Measurements from ENCODE around the gene RASGEF1C. TPM values are rescaled to one million over a fixed set of nuclear protein-coding genes. Genes with fewer than 3 reads are reported as not detected.

Gene RASGEF1C
- total and polyA plus RNA-seq, 4 donors = 0.09 to 0.10 TPM; not detected in 2

- H3K9me3 ChIP-seq (ENCODE audit: control insufficient read depth in 4 of 4, low read length in 3 of 4) = peaks cover 0 to 1% (median 0%) of the 10 kb centered on the region in 4 donors
- TF ChIP-seq TAF1 (conservative IDR thresholded peaks at IDR 0.05) (no peak), JUND (IDR thresholded peaks at IDR 0.05) (no peak)
- H3K9ac ChIP-seq (ENCODE audit: low read depth in 1 of 2, low read length in 2 of 2) = no peak overlapping the region
- no peak overlapping the region for H3K27ac ChIP-seq (ENCODE audit: low read depth in 1 of 2, low read length in 2 of 2)
- peaks cover 0 to 3% (median 0%) of the 10 kb centered on the region in 4 donors for H3K4me1 ChIP-seq (ENCODE audit: control insufficient read depth in 4 of 4, insufficient read depth in 4 of 4, low read length in 3 of 4)
- no peaks in the 10 kb centered on the region for H3K36me3 ChIP-seq (ENCODE audit: control insufficient read depth in 4 of 4, insufficient read depth in 3 of 4, low read depth in 1 of 4, low read length in 3 of 4)
- no peak for DNase-seq (ENCODE audit: low spot score)
- no peak overlapping the region for H3K4me3 ChIP-seq (ENCODE audit: low read depth in 1 of 3, low read length in 3 of 3)
- H3K27me3 ChIP-seq (ENCODE audit: control insufficient read depth in 4 of 4, insufficient read depth in 4 of 4, low read length in 3 of 4) = no peaks in the 10 kb centered on the region
- 84% methylated on average over 11 of the region's 11 CpGs for WGBS
Measured at GRCh38 chr5:180180846-180181245, 28.2 kb downstream of the RASGEF1C start.

DNA sequence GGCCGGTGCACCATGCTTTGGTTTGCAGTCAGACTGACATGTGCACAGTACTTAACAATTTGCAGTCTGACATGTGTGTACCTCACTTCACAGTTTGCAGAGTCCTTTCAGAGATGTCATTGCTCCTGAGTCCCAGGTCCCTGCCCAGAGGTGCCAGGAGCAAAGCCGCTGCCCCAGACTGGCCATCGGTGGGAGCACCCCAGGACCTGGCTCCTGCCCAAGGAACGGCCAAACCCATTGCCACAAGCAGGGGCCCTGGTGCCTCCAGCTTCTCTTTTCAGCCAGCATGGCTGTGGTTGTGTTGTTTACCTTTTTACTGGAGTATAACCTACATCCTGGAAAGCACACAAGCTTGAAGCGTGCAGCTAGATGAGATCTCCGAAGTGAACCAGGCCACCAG, 28.6 kb downstream of the RASGEF1C start:
- Histone ChIP-seq H3K4me3 (ENCODE audit: low read depth in 1 of 3, low read length in 3 of 3) (no peak overlapping the region), H3K9ac (ENCODE audit: low read depth in 1 of 2, low read length in 2 of 2) (no peak overlapping the region), H3K36me3 (ENCODE audit: control insufficient read depth in 4 of 4, insufficient read depth in 3 of 4, low read depth in 1 of 4, low read length in 3 of 4) (no peaks in the 10 kb centered on the region), H3K4me1 (ENCODE audit: control insufficient read depth in 4 of 4, insufficient read depth in 4 of 4, low read length in 3 of 4) (peaks cover 0 to 3% (median 0%) of the 10 kb centered on the region in 4 donors), H3K27ac (ENCODE audit: low read depth in 1 of 2, low read length in 2 of 2) (no peak overlapping the region), H3K27me3 (ENCODE audit: control insufficient read depth in 4 of 4, insufficient read depth in 4 of 4, low read length in 3 of 4) (no peaks in the 10 kb centered on the region), H3K9me3 (ENCODE audit: control insufficient read depth in 4 of 4, low read length in 3 of 4) (peaks cover 0 to 1% (median 0%) of the 10 kb centered on the region in 4 donors)
- TF ChIP-seq, protein P1, sequence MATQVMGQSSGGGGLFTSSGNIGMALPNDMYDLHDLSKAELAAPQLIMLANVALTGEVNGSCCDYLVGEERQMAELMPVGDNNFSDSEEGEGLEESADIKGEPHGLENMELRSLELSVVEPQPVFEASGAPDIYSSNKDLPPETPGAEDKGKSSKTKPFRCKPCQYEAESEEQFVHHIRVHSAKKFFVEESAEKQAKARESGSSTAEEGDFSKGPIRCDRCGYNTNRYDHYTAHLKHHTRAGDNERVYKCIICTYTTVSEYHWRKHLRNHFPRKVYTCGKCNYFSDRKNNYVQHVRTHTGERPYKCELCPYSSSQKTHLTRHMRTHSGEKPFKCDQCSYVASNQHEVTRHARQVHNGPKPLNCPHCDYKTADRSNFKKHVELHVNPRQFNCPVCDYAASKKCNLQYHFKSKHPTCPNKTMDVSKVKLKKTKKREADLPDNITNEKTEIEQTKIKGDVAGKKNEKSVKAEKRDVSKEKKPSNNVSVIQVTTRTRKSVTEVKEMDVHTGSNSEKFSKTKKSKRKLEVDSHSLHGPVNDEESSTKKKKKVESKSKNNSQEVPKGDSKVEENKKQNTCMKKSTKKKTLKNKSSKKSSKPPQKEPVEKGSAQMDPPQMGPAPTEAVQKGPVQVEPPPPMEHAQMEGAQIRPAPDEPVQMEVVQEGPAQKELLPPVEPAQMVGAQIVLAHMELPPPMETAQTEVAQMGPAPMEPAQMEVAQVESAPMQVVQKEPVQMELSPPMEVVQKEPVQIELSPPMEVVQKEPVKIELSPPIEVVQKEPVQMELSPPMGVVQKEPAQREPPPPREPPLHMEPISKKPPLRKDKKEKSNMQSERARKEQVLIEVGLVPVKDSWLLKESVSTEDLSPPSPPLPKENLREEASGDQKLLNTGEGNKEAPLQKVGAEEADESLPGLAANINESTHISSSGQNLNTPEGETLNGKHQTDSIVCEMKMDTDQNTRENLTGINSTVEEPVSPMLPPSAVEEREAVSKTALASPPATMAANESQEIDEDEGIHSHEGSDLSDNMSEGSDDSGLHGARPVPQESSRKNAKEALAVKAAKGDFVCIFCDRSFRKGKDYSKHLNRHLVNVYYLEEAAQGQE (IDR thresholded peaks at IDR 0.05) = no peak
- TF ChIP-seq EGR1 (IDR thresholded peaks at IDR 0.05; ENCODE audit: low read depth in 2 of 2) (no peak), RXRA (IDR thresholded peaks at IDR 0.05) (no peak), JUND (IDR thresholded peaks at IDR 0.05) (no peak), YY1 (IDR thresholded peaks at IDR 0.05) (no peak)
- DNase-seq (ENCODE audit: low spot score) = no peak
- WGBS = 77% methylated on average over 6 of the region's 6 CpGs

- DNase-seq (ENCODE audit: low spot score) = no peak
- peaks cover 0 to 3% (median 0%) of the 10 kb centered on the region in 4 donors for H3K4me1 ChIP-seq (ENCODE audit: control insufficient read depth in 4 of 4, insufficient read depth in 4 of 4, low read length in 3 of 4)
- no peak overlapping the region for H3K9ac ChIP-seq (ENCODE audit: low read depth in 1 of 2, low read length in 2 of 2)
- no peaks in the 10 kb centered on the region for H3K36me3 ChIP-seq (ENCODE audit: control insufficient read depth in 4 of 4, insufficient read depth in 3 of 4, low read depth in 1 of 4, low read length in 3 of 4)
- H3K27me3 ChIP-seq (ENCODE audit: control insufficient read depth in 4 of 4, insufficient read depth in 4 of 4, low read length in 3 of 4) = no peaks in the 10 kb centered on the region
- TF ChIP-seq, protein P1 (IDR thresholded peaks at IDR 0.05) = no peak
- TF ChIP-seq FOXA1 (IDR thresholded peaks at IDR 0.05) (no peak), RAD21 (IDR thresholded peaks at IDR 0.05) (no peak), RXRA (IDR thresholded peaks at IDR 0.05) (no peak)
- TF ChIP-seq, protein P2, sequence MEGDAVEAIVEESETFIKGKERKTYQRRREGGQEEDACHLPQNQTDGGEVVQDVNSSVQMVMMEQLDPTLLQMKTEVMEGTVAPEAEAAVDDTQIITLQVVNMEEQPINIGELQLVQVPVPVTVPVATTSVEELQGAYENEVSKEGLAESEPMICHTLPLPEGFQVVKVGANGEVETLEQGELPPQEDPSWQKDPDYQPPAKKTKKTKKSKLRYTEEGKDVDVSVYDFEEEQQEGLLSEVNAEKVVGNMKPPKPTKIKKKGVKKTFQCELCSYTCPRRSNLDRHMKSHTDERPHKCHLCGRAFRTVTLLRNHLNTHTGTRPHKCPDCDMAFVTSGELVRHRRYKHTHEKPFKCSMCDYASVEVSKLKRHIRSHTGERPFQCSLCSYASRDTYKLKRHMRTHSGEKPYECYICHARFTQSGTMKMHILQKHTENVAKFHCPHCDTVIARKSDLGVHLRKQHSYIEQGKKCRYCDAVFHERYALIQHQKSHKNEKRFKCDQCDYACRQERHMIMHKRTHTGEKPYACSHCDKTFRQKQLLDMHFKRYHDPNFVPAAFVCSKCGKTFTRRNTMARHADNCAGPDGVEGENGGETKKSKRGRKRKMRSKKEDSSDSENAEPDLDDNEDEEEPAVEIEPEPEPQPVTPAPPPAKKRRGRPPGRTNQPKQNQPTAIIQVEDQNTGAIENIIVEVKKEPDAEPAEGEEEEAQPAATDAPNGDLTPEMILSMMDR (IDR thresholded peaks at IDR 0.05; ENCODE audit: low read depth, low read length, missing input control) = no peak
- 65% methylated on average over 23 of the region's 23 CpGs for WGBS
- H3K4me3 ChIP-seq (ENCODE audit: low read depth in 1 of 3, low read length in 3 of 3) = no peak overlapping the region
- no peak overlapping the region for H3K27ac ChIP-seq (ENCODE audit: low read depth in 1 of 2, low read length in 2 of 2)
- peaks cover 0 to 1% (median 0%) of the 10 kb centered on the region in 4 donors for H3K9me3 ChIP-seq (ENCODE audit: control insufficient read depth in 4 of 4, low read length in 3 of 4)
Measured at GRCh38 chr5:180179442-180180420, 29.3 kb downstream of the RASGEF1C start.

Measured in liver (tissue), 9 donors.